MM.1S (cell line): ENCODE results near the gene RNF115.

ENCODE experiments used
- DNase-seq: peaks from one replicate; pipeline ENCODE4 v3.0.0-alpha.2; 2015
- H2AFZ ChIP-seq: fragments of 300-600 bp; sonication (generic); 2 replicates; pipeline ENCODE4 v1.6.0; 2016; ENCODE audit warnings: antibody characterized with exemption, low read length
- H3F3A ChIP-seq: fragments of 300-600 bp; sonication (generic); 2 replicates; pipeline ENCODE4 v1.6.1; 2016; ENCODE audit warnings: mild to moderate bottlenecking, antibody characterized with exemption, low read length, moderate library complexity, mixed read lengths; ENCODE audit not compliant: insufficient read depth
- H3K27ac ChIP-seq: fragments of 300-600 bp; sonication (generic); 2 replicates; pipeline ENCODE4 v1.5.1; 2016; ENCODE audit warnings: mild to moderate bottlenecking, low read length
- H3K27me3 ChIP-seq: fragments of 300-600 bp; sonication (generic); replicated peaks from 2 replicates; pipeline ENCODE4 v1.6.0; 2016; ENCODE audit warnings: low read length; ENCODE audit not compliant: insufficient read depth
- H3K36me3 ChIP-seq: fragments of 300-600 bp; sonication (generic); replicated peaks from 2 replicates; pipeline ENCODE4 v1.6.1; 2016; ENCODE audit warnings: mild to moderate bottlenecking, low read length, mixed read lengths; ENCODE audit not compliant: insufficient read depth
- H3K4me1 ChIP-seq: fragments of 300-600 bp; sonication (generic); 2 replicates; pipeline ENCODE4 v1.6.1; 2016; ENCODE audit warnings: low read length, mixed read lengths
- H3K4me2 ChIP-seq: fragments of 300-600 bp; sonication (generic); 2 replicates; pipeline ENCODE4 v1.6.0; 2016; ENCODE audit warnings: low read depth, low read length
- H3K4me3 ChIP-seq: fragments of 300-600 bp; sonication (generic); 2 replicates; pipeline ENCODE4 v1.5.1; 2016; ENCODE audit warnings: low read length, mixed read lengths
- H3K79me2 ChIP-seq: fragments of 300-600 bp; sonication (generic); 2 replicates; pipeline ENCODE4 v1.6.1; 2016; ENCODE audit warnings: mixed run types, low read length, mixed read lengths
- H3K9ac ChIP-seq: fragments of 300-600 bp; sonication (generic); 2 replicates; pipeline ENCODE4 v1.6.1; 2016; ENCODE audit warnings: low read length, mixed read lengths
- H3K9me2 ChIP-seq: fragments of 300-600 bp; sonication (generic); replicated peaks from 2 replicates; pipeline ENCODE4 v1.6.1; 2016; ENCODE audit warnings: mild to moderate bottlenecking, low read length, mixed read lengths; ENCODE audit not compliant: insufficient read depth
- H3K9me3 ChIP-seq: fragments of 300-600 bp; sonication (generic); replicated peaks from 2 replicates; pipeline ENCODE4 v1.6.1; 2016; ENCODE audit warnings: mild to moderate bottlenecking, low read length, mixed read lengths; ENCODE audit not compliant: insufficient read depth
- H4K20me1 ChIP-seq: fragments of 300-600 bp; sonication (generic); 2 replicates; pipeline ENCODE4 v1.6.1; 2016; ENCODE audit warnings: mild to moderate bottlenecking, low read length, moderate library complexity, mixed read lengths; ENCODE audit not compliant: insufficient read depth
- EZH2 ChIP-seq: fragments of 300-600 bp; sonication (generic); optimal IDR thresholded peaks from 2 replicates; pipeline ENCODE3; 2017; ENCODE audit warnings: low read depth, mild to moderate bottlenecking, antibody characterized with exemption, low read length, mixed read lengths
- EZH2phosphoT487 ChIP-seq: fragments of 300-600 bp; sonication (generic); IDR thresholded peaks from 2 replicates; pipeline ENCODE4 v1.6.1; 2018; ENCODE audit warnings: antibody characterized with exemption, low read length
- TF ChIP-seq, protein P1 (sequence below): fragments of 300-600 bp; sonication (generic); IDR thresholded peaks from 2 replicates; pipeline ENCODE4 v1.5.1; 2016; ENCODE audit warnings: antibody characterized with exemption, low read length, mixed read lengths

Gene RNF115

DNA sequence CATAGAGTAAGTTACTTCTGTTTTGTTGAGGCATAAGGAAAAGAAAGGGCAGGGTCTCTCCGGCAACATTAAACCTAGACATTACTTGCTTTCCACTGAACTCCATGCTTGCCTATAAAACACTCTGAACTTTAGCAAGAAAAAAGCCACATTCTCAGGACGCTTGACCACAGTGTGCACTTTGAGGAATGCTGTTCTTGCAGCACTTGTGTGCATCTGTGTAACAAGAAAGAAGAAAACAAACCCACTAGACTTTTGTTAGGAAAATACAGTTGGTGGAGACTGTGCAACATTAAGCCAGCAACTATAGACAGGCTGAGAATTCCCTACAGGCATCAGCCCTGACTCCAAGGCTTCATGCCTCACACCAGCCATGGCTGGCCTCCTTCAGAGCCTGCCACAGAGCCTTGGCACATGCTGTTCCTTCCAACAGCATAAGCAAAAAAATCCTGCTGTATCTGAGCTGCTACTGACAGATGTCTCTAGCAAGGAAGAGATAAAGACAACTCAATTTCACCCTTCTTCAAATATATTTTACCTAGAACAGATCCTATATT lies 122.5 kb downstream of the RNF115 start:
- no peaks in the 10 kb centered on the region for H3K4me1 ChIP-seq
- H3K27me3 ChIP-seq, result no peaks in the 10 kb centered on the region
- no peak overlapping the region for H3K4me2 ChIP-seq
- no peak overlapping the region for H3K4me3 ChIP-seq
- H2AFZ ChIP-seq, result no peak overlapping the region
- no peaks in the 10 kb centered on the region for H3K9me2 ChIP-seq
- H4K20me1 ChIP-seq, result no peaks in the 10 kb centered on the region
- no peak overlapping the region for H3K9ac ChIP-seq
- no peak overlapping the region for H3K27ac ChIP-seq
- DNase-seq, result no peak
- H3K36me3 ChIP-seq, result no peaks in the 10 kb centered on the region
- no peaks in the 10 kb centered on the region for H3K9me3 ChIP-seq
- TF ChIP-seq EZH2phosphoT487, result no peak
- no peak for TF ChIP-seq EZH2
- TF ChIP-seq, protein P1, sequence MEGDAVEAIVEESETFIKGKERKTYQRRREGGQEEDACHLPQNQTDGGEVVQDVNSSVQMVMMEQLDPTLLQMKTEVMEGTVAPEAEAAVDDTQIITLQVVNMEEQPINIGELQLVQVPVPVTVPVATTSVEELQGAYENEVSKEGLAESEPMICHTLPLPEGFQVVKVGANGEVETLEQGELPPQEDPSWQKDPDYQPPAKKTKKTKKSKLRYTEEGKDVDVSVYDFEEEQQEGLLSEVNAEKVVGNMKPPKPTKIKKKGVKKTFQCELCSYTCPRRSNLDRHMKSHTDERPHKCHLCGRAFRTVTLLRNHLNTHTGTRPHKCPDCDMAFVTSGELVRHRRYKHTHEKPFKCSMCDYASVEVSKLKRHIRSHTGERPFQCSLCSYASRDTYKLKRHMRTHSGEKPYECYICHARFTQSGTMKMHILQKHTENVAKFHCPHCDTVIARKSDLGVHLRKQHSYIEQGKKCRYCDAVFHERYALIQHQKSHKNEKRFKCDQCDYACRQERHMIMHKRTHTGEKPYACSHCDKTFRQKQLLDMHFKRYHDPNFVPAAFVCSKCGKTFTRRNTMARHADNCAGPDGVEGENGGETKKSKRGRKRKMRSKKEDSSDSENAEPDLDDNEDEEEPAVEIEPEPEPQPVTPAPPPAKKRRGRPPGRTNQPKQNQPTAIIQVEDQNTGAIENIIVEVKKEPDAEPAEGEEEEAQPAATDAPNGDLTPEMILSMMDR, result no peak
- H3K79me2 ChIP-seq, result no peaks in the 10 kb centered on the region
- H3F3A ChIP-seq, result no peaks in the 10 kb centered on the region

DNA sequence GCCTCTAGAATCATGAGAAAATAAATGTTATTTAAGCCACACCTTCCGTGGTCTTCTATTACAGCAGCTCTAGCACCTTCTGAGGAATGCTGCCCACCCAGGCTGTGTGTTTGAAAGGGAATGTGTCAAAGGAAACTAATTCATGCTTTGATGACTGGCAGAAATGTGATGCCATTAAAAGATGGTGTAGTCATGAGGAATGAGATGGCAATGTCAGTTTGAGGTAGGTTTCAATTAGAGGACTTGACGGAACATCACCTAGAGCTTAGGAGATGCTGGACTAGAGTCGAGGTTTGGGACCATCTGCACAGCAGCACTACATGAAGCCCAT lies 127.3 kb downstream of the RNF115 start:
- Histone ChIP-seq H3K36me3 (no peaks in the 10 kb centered on the region), H3K27me3 (no peaks in the 10 kb centered on the region), H3K9ac (no peak overlapping the region), H3K4me1 (peaks cover 1% of the 10 kb centered on the region; the same call in 1 of the 2 replicates), H3K79me2 (no peaks in the 10 kb centered on the region), H2AFZ (no peak overlapping the region), H3K4me3 (no peak overlapping the region), H4K20me1 (no peaks in the 10 kb centered on the region), H3F3A (no peaks in the 10 kb centered on the region), H3K4me2 (no peak overlapping the region), H3K9me3 (no peaks in the 10 kb centered on the region), H3K27ac (no peak overlapping the region), H3K9me2 (no peaks in the 10 kb centered on the region)
- no peak for DNase-seq
- TF ChIP-seq EZH2phosphoT487, result no peak
- TF ChIP-seq EZH2, result no peak
- TF ChIP-seq, protein P1, result no peak

- Histone ChIP-seq H3K4me3 (no peak overlapping the region), H3K9me3 (no peaks in the 10 kb centered on the region), H3K4me1 (peaks cover 7% of the 10 kb centered on the region), H3K9me2 (no peaks in the 10 kb centered on the region), H3K79me2 (no peaks in the 10 kb centered on the region), H3F3A (peaks cover 2% of the 10 kb centered on the region; the same call in 1 of the 2 replicates), H4K20me1 (no peaks in the 10 kb centered on the region), H3K27ac (no peak overlapping the region), H3K9ac (no peak overlapping the region), H3K4me2 (no peak overlapping the region), H3K27me3 (no peaks in the 10 kb centered on the region), H3K36me3 (no peaks in the 10 kb centered on the region), H2AFZ (no peak overlapping the region)
- no peak for DNase-seq
- TF ChIP-seq, protein P1, result no peak
- TF ChIP-seq EZH2 (no peak), EZH2phosphoT487 (no peak)
Observed at GRCh38 chr1:145695821-145696629, 127.9 kb downstream of the RNF115 start.
